ENCODE results near the gene TBC1D2.

The TBC1D2 gene

DNA sequence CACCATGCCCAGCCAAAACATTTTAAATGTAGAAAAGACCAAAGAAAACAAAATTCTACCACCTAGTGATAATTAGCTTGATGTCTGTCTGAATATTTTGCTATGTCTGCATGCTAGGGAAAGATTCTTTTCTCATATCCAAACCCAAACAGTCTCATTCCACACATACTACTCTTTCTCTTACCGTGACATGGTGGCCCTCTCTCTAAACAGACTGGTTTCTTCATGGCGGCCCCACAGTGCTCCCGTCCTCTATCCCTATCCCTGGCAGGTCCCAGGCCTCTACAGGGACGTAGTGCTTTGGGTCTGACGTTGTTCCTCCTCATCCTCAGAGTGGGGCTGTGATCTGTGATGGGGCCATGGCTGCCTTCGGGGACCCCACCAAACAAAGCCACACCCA lies 71.1 kb downstream of the TBC1D2 start:
- Histone ChIP-seq H3K27me3 (ENCODE audit: insufficient read depth, poor library complexity, severe bottlenecking) (no peaks in the 10 kb centered on the region), H3K27ac (replicated peaks) (peak overlapping the region; percentile 88)

DNA sequence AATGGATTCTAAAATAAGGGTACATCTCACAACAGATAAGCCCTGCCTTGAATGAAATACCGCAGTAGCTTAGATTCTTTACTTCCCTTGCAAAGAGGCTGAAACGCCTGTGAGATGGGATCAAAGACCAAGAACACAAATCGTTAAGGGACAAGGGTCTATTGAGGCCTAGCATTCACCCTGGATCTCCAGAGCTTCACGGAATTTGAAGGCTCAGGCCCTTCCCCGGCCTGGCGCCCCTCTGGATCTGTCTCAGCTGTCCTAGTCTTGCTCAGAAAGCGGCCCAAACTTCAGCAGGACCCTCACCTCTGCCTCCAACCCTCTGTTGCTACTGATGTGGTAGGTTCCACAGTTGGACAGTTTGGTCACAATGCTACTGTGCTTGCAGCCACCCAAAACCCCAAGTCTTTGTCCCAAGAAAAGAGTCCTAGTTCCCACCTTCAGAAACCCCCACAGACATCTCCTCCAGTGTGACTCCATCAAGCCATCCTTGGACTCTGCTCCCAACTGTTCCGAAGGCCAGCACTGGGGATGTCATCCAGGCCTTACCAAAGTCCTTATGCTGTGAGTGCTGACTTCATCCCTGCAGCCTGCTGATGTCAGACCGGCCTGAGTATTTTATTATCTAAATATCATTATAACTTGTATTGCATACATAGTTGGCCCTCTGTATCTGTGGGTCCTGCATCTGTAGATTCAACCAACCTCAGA lies 72.4 kb downstream of the TBC1D2 start:
- peak overlapping the region; percentile 59 for H3K4me3 ChIP-seq (replicated peaks; ENCODE audit: insufficient read depth, low read length)
- DNase-seq (ENCODE audit: low read depth in 1 of 2, low spot score in 1 of 2): no peak
- TF ChIP-seq REST (IDR thresholded peaks at IDR 0.05; ENCODE audit: insufficient replicate concordance, low read depth): no peak
- no peak for TF ChIP-seq CTCF (IDR thresholded peaks at IDR 0.05; ENCODE audit: insufficient read depth, low read length)
- no peak for TF ChIP-seq SPI1 (IDR thresholded peaks at IDR 0.05; ENCODE audit: borderline replicate concordance, low read depth)
- TF ChIP-seq POLR2AphosphoS5 (IDR thresholded peaks at IDR 0.05; ENCODE audit: low read depth): no peak
- H3K27ac ChIP-seq (replicated peaks): peak overlapping the region; percentile 88
- H3K27me3 ChIP-seq (ENCODE audit: insufficient read depth, poor library complexity, severe bottlenecking): no peaks in the 10 kb centered on the region

More for the DNA sequence above, 71.1 kb downstream of the TBC1D2 start:
- peak overlapping the region; percentile 59 for H3K4me3 ChIP-seq (replicated peaks; ENCODE audit: insufficient read depth, low read length)
- peak in 1 of 2 experiments; percentile 31 for DNase-seq (ENCODE audit: low read depth in 1 of 2, low spot score in 1 of 2)
- TF ChIP-seq CTCF (IDR thresholded peaks at IDR 0.05; ENCODE audit: insufficient read depth, low read length) (no peak), REST (IDR thresholded peaks at IDR 0.05; ENCODE audit: insufficient replicate concordance, low read depth) (no peak), POLR2AphosphoS5 (IDR thresholded peaks at IDR 0.05; ENCODE audit: low read depth) (no peak), GABPA (IDR thresholded peaks at IDR 0.05; ENCODE audit: low read depth) (no peak), SPI1 (IDR thresholded peaks at IDR 0.05; ENCODE audit: borderline replicate concordance, low read depth) (no peak)

GRCh38 chr9:98182069-98182820 lies 73.2 kb downstream of the TBC1D2 start:
- TF ChIP-seq SPI1 (IDR thresholded peaks at IDR 0.05; ENCODE audit: borderline replicate concordance, low read depth): no peak
- H3K27me3 ChIP-seq (ENCODE audit: insufficient read depth, poor library complexity, severe bottlenecking): no peaks in the 10 kb centered on the region
- H3K4me3 ChIP-seq (replicated peaks; ENCODE audit: insufficient read depth, low read length): peak overlapping the region; percentile 59
- H3K27ac ChIP-seq (replicated peaks): peak overlapping the region; percentile 88
- peak in 1 of 2 experiments; percentile 54 for DNase-seq (ENCODE audit: low read depth in 1 of 2, low spot score in 1 of 2)

GRCh38 chr9:98181746-98182068 lies 73.7 kb downstream of the TBC1D2 start:
- Histone ChIP-seq H3K27me3 (ENCODE audit: insufficient read depth, poor library complexity, severe bottlenecking) (no peaks in the 10 kb centered on the region), H3K4me3 (replicated peaks; ENCODE audit: insufficient read depth, low read length) (peak overlapping the region; percentile 59), H3K27ac (replicated peaks) (peak overlapping the region; percentile 88)
- no peak for TF ChIP-seq REST (IDR thresholded peaks at IDR 0.05; ENCODE audit: insufficient replicate concordance, low read depth)
- no peak for TF ChIP-seq SPI1 (IDR thresholded peaks at IDR 0.05; ENCODE audit: borderline replicate concordance, low read depth)
- TF ChIP-seq POLR2AphosphoS5 (IDR thresholded peaks at IDR 0.05; ENCODE audit: low read depth): no peak
- TF ChIP-seq CTCF (IDR thresholded peaks at IDR 0.05; ENCODE audit: insufficient read depth, low read length): no peak
- TF ChIP-seq GABPA (IDR thresholded peaks at IDR 0.05; ENCODE audit: low read depth): no peak
- DNase-seq (ENCODE audit: low read depth in 1 of 2, low spot score in 1 of 2): no peak

Data from HL-60 (cell line).